ENCODE results near the gene PASK. TPM values are rescaled to one million over a fixed set of nuclear protein-coding genes. Genes with fewer than 3 reads are reported as not detected.

Gene PASK
- total RNA-seq, 1 experiment from 2014 or later: 45.8 TPM

DNA sequence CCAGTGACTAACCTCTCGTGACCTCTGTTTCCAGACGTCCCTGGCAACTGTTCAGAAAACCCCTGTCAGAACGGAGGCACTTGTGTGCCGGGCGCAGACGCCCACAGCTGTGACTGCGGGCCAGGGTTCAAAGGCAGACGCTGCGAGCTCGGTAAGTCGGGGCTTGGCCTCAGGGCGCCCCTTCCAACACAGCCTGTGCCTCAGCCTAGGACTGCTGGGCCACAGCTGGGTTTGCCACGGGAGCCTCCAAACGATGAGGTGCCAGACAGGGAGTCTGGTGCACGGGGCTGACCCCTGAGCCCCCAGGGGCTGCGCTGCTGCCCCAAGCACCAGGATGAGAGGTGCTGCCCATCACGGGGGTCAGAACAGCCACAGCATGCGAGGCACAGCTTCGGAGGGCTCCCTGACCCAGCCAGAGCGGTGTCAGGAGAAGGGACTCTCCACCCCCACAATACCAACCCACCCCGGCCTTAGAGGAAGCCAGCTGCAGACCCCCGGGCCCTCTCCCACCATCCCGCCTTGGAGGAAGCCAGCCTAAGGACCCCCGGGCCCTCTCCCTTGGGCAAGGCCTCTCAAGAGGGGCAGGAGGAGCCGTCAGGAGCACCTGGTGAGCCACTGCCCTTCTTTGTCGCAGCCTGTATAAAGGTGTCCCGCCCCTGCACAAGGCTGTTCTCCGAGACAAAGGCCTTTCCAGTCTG, 67.5 kb downstream of the PASK start:
- no peak for ATAC-seq
- Histone ChIP-seq H3K4me3 (replicated peaks in 1 of 2; ENCODE audit: low read depth in 1 of 2, low read length in 2 of 2) (no peak overlapping the region), H3K27ac (ENCODE audit: low read depth, low read length) (no peak overlapping the region), H3K79me2 (ENCODE audit: insufficient read depth, low read length) (no peaks in the 10 kb centered on the region), H2AFZ (ENCODE audit: low read depth, low read length, poor library complexity, severe bottlenecking) (no peak overlapping the region), H3K4me1 (ENCODE audit: control insufficient read depth in 1 of 2, insufficient read depth in 2 of 2, low read length in 2 of 2) (no peaks in the 10 kb centered on the region), H3K9ac (ENCODE audit: low read length) (no peak overlapping the region), H3K27me3 (ENCODE audit: insufficient read depth, low read length) (no peaks in the 10 kb centered on the region), H3K36me3 (ENCODE audit: control insufficient read depth in 1 of 2, insufficient read depth in 2 of 2, low read length in 2 of 2) (peaks cover 0 to 6% of the 10 kb centered on the region in 2 experiments; a peak in 2 of 4 replicates), H3K9me3 (ENCODE audit: control insufficient read depth in 1 of 2, insufficient read depth in 1 of 2, low read depth in 1 of 2, low read length in 2 of 2) (no peaks in the 10 kb centered on the region), H3K4me2 (ENCODE audit: low read length) (no peak overlapping the region), H4K20me1 (ENCODE audit: insufficient read depth) (no peaks in the 10 kb centered on the region), H3K9me2 (ENCODE audit: insufficient read depth) (no peaks in the 10 kb centered on the region)
- DNase-seq (ENCODE audit: low read depth, low spot score): no peak
- no TSS peak for BruUV-seq (replicated peaks)
- POLR2A ChIA-PET: no interaction called here
- CTCF ChIA-PET: no interaction called here
- intact Hi-C loops (cut with micrococcal nuclease): no loop called here
- TF ChIP-seq TCF7L2 (IDR thresholded peaks at IDR 0.05; ENCODE audit: borderline replicate concordance, extremely low read depth, insufficient read depth, insufficient read length): no peak
- TF ChIP-seq, protein P1, sequence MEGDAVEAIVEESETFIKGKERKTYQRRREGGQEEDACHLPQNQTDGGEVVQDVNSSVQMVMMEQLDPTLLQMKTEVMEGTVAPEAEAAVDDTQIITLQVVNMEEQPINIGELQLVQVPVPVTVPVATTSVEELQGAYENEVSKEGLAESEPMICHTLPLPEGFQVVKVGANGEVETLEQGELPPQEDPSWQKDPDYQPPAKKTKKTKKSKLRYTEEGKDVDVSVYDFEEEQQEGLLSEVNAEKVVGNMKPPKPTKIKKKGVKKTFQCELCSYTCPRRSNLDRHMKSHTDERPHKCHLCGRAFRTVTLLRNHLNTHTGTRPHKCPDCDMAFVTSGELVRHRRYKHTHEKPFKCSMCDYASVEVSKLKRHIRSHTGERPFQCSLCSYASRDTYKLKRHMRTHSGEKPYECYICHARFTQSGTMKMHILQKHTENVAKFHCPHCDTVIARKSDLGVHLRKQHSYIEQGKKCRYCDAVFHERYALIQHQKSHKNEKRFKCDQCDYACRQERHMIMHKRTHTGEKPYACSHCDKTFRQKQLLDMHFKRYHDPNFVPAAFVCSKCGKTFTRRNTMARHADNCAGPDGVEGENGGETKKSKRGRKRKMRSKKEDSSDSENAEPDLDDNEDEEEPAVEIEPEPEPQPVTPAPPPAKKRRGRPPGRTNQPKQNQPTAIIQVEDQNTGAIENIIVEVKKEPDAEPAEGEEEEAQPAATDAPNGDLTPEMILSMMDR (IDR thresholded peaks at IDR 0.05 in 2 of 3, conservative IDR thresholded peaks at IDR 0.05 in 1 of 3; ENCODE audit: borderline replicate concordance in 1 of 3, insufficient read depth in 1 of 3, low read depth in 2 of 3, low read length in 2 of 3): no peak
- no peak for TF ChIP-seq EZH2 (IDR thresholded peaks at IDR 0.05)
- TF ChIP-seq YY1 (IDR thresholded peaks at IDR 0.05; ENCODE audit: extremely low read depth, insufficient replicate concordance, low read depth, low read length): no peak
- TF ChIP-seq EZH2phosphoT487 (IDR thresholded peaks at IDR 0.05; ENCODE audit: borderline replicate concordance): no peak
- TF ChIP-seq JUND (IDR thresholded peaks at IDR 0.05): no peak
- no peak for TF ChIP-seq ELF1 (IDR thresholded peaks at IDR 0.05; ENCODE audit: borderline replicate concordance, low read depth)
- no peak for TF ChIP-seq RAD21 (IDR thresholded peaks at IDR 0.05; ENCODE audit: low read depth)
- TF ChIP-seq ZFX (IDR thresholded peaks at IDR 0.05): no peak
- TF ChIP-seq, protein P2, sequence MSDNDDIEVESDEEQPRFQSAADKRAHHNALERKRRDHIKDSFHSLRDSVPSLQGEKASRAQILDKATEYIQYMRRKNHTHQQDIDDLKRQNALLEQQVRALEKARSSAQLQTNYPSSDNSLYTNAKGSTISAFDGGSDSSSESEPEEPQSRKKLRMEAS (IDR thresholded peaks at IDR 0.05): no peak
- TF ChIP-seq, protein P3, sequence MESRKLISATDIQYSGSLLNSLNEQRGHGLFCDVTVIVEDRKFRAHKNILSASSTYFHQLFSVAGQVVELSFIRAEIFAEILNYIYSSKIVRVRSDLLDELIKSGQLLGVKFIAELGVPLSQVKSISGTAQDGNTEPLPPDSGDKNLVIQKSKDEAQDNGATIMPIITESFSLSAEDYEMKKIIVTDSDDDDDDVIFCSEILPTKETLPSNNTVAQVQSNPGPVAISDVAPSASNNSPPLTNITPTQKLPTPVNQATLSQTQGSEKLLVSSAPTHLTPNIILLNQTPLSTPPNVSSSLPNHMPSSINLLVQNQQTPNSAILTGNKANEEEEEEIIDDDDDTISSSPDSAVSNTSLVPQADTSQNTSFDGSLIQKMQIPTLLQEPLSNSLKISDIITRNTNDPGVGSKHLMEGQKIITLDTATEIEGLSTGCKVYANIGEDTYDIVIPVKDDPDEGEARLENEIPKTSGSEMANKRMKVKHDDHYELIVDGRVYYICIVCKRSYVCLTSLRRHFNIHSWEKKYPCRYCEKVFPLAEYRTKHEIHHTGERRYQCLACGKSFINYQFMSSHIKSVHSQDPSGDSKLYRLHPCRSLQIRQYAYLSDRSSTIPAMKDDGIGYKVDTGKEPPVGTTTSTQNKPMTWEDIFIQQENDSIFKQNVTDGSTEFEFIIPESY (IDR thresholded peaks at IDR 0.05; ENCODE audit: extremely low read depth, insufficient replicate concordance, low read length): no peak
- no peak for TF ChIP-seq ZNF274 (IDR thresholded peaks at IDR 0.05; ENCODE audit: low read depth, low read length)
- TF ChIP-seq CBX3 (IDR thresholded peaks at IDR 0.05; ENCODE audit: low read depth): no peak
- TF ChIP-seq POLR2A (IDR thresholded peaks at IDR 0.05; ENCODE audit: borderline replicate concordance, extremely low read depth, insufficient read depth, insufficient read length): no peak
- no peak for TF ChIP-seq SP1 (IDR thresholded peaks at IDR 0.05; ENCODE audit: low read depth)
- no peak for TF ChIP-seq SRF (IDR thresholded peaks at IDR 0.05; ENCODE audit: low read depth)
- no peak for TF ChIP-seq FOSL1 (IDR thresholded peaks at IDR 0.05; ENCODE audit: low read depth)
- RAD21 ChIA-PET (ENCODE audit: low non-redundant PET in 1 of 2, low total read pairs in 2 of 2, uncharacterized antibody in 2 of 2, unreplicated experiment in 2 of 2): no interaction called here

All from HCT116 (cell line).